HFF-Myc (cell line): ENCODE data around the gene ANAPC13.

Source experiments
- DNase-seq: peaks from one replicate; pipeline ENCODE4 v3.0.0-alpha.2; 2011; ENCODE audit warnings: low read depth; ENCODE audit errors: extremely low read depth
- H3K4me3 ChIP-seq: replicated peaks from 2 replicates; pipeline ENCODE4 v1.5.1; 2011; ENCODE audit warnings: low read depth, mild to moderate bottlenecking, control low read depth, low read length
- TF ChIP-seq, protein P1 (sequence below): IDR thresholded peaks from 2 replicates; pipeline ENCODE4 v1.5.1; 2012; ENCODE audit warnings: mild to moderate bottlenecking, low read depth, low read length, control low read depth; ENCODE audit errors: missing control alignments

The ANAPC13 gene

DNA sequence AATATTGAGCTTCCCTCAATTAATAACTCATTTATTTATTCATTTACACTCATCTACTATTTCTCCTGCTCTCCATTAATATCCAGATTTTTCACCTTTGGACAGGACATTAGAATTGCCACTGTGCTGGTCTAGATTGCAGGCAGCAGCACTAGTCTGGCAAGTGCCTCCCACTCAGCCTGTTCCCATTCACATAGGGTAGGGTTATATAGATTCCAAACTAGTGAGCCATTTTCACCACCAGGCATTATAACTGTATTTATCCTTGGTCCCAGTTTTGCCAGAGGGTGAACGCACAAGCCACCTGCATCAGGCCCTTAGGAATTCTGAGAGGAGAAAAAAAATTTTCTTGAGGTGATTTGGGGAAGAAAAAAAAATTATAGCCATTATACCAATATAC is 44.5 kb downstream of the ANAPC13 start:
- no peak overlapping the region for H3K4me3 ChIP-seq
- no peak for DNase-seq
- TF ChIP-seq, protein P1, sequence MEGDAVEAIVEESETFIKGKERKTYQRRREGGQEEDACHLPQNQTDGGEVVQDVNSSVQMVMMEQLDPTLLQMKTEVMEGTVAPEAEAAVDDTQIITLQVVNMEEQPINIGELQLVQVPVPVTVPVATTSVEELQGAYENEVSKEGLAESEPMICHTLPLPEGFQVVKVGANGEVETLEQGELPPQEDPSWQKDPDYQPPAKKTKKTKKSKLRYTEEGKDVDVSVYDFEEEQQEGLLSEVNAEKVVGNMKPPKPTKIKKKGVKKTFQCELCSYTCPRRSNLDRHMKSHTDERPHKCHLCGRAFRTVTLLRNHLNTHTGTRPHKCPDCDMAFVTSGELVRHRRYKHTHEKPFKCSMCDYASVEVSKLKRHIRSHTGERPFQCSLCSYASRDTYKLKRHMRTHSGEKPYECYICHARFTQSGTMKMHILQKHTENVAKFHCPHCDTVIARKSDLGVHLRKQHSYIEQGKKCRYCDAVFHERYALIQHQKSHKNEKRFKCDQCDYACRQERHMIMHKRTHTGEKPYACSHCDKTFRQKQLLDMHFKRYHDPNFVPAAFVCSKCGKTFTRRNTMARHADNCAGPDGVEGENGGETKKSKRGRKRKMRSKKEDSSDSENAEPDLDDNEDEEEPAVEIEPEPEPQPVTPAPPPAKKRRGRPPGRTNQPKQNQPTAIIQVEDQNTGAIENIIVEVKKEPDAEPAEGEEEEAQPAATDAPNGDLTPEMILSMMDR: no peak

DNA sequence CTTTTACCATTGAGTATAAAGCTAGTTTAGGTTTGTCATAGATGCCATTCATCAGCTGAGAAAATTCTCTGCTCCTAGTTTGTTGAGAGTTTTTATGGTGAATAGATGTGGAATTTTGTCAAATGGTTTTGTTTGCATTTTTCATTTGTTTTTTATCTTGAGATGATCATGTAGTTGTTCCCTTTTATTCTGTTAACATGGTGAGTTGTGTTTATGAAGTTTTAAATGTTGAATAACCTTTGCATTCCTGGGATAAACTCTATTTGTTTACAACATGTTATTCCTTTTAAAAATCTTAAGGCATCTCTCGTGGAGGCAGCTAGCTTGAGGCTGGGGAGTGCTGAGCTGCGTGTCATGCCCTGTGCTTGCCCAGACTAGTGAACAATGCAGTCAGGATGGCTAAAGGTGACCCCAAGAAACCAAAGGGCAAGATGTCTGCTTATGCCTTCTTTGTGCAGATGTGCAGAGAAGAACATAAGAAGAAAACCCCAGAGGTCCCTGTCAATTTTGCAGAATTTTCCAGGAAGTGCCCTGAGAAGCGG is 48.5 kb downstream of the ANAPC13 start:
- no peak for DNase-seq

DNA sequence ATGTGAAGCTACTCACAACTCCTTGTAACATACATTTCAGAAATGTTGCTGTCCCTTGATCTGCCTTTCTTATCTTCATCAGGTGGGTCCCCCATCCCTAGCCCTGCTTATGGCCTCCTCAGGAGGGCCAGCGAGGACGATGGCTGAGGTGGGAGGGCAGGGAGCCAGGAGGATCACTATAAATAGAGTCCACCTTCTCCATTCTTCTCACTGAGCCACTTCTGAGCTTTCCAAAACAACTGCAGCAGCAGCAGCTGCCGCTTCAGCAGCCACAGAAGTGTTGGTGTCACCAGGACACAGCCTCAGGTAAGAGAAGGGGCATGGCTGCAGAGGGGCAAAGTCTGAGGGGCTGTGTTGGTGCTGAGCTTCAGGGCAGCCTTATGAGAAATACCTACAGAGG is 53.5 kb downstream of the ANAPC13 start:
- TF ChIP-seq, protein P1: no peak
- no peak for DNase-seq
- no peak overlapping the region for H3K4me3 ChIP-seq

More for the DNA sequence above, 48.5 kb downstream of the ANAPC13 start:
- H3K4me3 ChIP-seq: no peak overlapping the region
- TF ChIP-seq, protein P1: no peak

DNA sequence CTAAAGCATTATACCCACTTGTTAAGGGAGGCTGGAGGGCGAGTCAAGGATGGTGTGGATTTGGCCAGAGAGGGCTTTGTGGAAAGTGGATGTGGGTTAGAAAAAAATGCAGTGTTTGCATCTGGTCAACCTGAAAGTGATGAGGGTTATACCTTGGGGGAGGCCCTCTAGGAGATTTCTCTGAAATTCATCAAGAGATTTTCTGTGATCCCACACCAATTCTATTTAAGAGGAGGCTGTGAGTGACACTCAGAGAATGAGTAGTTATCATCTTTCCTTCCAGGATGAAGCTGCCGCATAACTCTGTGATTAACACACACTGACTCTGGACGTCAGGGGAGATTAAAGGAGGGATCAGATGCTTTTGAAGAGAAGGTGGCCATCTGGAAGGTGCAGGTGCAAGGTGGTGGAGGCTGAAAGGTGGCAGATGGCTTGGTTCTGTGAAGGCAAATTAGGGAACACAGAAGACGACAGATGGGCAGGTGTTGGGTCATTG is 54.8 kb downstream of the ANAPC13 start:
- H3K4me3 ChIP-seq: no peak overlapping the region
- DNase-seq: no peak
- TF ChIP-seq, protein P1: no peak

DNA sequence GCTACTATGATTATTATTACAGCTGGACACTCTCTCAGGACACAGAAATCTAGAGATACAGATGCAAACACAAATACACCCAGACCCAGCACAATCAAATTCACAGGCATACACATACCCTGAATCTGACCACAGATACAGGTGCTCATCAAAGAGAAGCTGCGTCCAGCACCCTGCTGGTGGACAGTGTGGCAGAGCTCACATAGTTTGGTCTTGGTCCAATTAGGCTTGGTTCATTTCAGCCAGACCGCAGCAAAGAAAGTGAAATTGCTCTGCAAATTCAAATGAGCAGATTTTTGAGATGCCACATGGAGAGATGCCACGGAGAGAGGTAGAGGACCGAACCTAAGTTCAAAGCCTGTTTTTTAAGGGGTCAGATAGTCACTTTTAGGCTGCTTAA is 55.6 kb downstream of the ANAPC13 start:
- DNase-seq: no peak
- TF ChIP-seq, protein P1: no peak

DNA sequence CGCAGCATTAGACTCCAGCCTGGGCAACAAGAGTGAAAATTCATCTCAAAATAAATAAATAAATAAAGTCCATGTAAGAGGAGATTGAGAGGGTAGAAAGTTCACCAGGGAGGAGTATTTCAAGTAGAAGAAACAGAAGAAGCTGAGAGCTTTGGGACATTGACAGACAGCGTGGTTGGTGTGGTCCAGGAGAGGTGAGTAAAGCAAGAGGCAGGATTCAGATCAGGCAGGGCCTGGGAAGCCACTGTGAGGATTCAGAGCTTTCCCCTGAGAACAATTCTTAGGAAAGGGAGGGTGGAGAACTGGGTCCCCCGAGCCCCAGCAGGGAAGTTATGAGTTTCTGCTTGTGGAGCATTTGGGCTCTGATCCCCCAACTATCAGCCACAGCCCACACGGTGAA is 57.4 kb downstream of the ANAPC13 start:
- no peak overlapping the region for H3K4me3 ChIP-seq
- TF ChIP-seq, protein P1: no peak
- no peak for DNase-seq

More for the DNA sequence above, 55.6 kb downstream of the ANAPC13 start:
- H3K4me3 ChIP-seq: no peak overlapping the region
